Measurements from ENCODE around the gene KCNE4. TPM values are rescaled to one million over a fixed set of nuclear protein-coding genes. Genes with fewer than 3 reads are reported as not detected.

Gene KCNE4
- total RNA-seq, 4 donors from 2014 or later: 8.2 to 12.2 (median 8.7) TPM

DNA sequence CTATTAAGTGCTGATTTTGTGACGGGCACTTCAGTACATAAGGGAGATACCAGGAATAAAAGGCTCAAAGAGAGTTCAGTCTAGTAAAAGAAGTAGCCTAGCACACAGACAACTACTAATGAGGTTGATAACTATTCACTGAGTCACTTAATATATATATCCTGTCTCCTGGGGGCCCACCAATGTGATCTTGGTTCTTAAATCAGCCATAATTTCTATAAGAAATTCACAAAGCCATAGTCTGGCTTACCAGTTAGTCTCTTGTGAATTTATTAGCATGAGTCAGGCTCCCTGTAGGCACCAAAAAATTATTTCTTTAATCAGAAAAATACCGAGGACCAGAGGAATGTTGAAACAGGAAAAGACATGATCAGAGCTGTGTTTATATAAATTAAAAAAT, 10.4 kb downstream of the KCNE4 start:
- Histone ChIP-seq H3K4me3 (no peak overlapping the region), H3K9me3 (no peaks in the 10 kb centered on the region), H3K27me3 (no peaks in the 10 kb centered on the region), H3K4me1 (peaks cover 0 to 16% (median 5%) of the 10 kb centered on the region in 4 donors), H3K36me3 (no peaks in the 10 kb centered on the region), H3K27ac (peak overlapping the region in 2 of 4 donors; percentile 30 to 36)
- TF ChIP-seq POLR2A (IDR thresholded peaks at IDR 0.05): no peak
- TF ChIP-seq EP300 (IDR thresholded peaks at IDR 0.05): no peak
- WGBS, 2 donors: 39 to 44% methylated on average over 2 of the region's 2 CpGs
- DNase-seq (ENCODE audit: low spot score in 2 of 2): no peak

DNA sequence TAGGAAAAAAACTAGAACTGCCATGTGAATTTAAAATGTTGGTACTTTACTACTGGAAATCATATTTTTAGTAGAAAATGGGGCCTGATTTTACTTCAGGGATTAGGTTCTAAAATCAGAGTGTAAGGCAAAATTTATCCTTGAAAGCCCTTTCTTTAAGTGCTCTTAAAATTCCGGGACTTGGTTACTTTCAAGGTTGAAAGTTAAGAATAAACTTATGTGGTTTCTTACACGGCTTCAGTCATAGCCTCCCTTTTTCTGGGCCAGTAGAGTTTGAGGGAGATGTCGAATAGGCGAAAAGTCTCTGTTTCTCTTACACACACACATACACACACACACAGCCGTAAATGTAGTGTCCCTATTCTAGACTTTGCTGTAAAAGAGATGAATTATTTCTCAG, 13.1 kb downstream of the KCNE4 start:
- H3K27me3 ChIP-seq: no peaks in the 10 kb centered on the region
- no peak for DNase-seq (ENCODE audit: low spot score in 2 of 2)
- peak overlapping the region in 3 of 4 donors; percentile 2 to 71 (median 41) for H3K27ac ChIP-seq
- WGBS, 2 donors: 72 to 79% methylated on average over 5 of the region's 5 CpGs
- no peak for TF ChIP-seq CTCF (IDR thresholded peaks at IDR 0.05)
- no peak for TF ChIP-seq EP300 (IDR thresholded peaks at IDR 0.05)
- TF ChIP-seq POLR2A (IDR thresholded peaks at IDR 0.05): no peak
- H3K9me3 ChIP-seq: no peaks in the 10 kb centered on the region
- H3K4me3 ChIP-seq: no peak overlapping the region
- H3K36me3 ChIP-seq: no peaks in the 10 kb centered on the region
- H3K4me1 ChIP-seq: peaks cover 0 to 19% (median 6%) of the 10 kb centered on the region in 4 donors

GRCh38 chr2:223066721-223067120, 14.7 kb downstream of the KCNE4 start:
- peak overlapping the region in 3 of 4 donors; percentile 41 to 71 (median 44) for H3K27ac ChIP-seq
- no peaks in the 10 kb centered on the region for H3K9me3 ChIP-seq
- H3K36me3 ChIP-seq: no peaks in the 10 kb centered on the region
- 62 to 66% methylated on average over 5 of the region's 5 CpGs for WGBS, 2 donors
- H3K4me3 ChIP-seq: no peak overlapping the region
- no peak for TF ChIP-seq POLR2A (IDR thresholded peaks at IDR 0.05)
- no peak for DNase-seq (ENCODE audit: low spot score in 2 of 2)
- H3K27me3 ChIP-seq: no peaks in the 10 kb centered on the region
- peaks cover 0 to 19% (median 6%) of the 10 kb centered on the region in 4 donors for H3K4me1 ChIP-seq

DNA sequence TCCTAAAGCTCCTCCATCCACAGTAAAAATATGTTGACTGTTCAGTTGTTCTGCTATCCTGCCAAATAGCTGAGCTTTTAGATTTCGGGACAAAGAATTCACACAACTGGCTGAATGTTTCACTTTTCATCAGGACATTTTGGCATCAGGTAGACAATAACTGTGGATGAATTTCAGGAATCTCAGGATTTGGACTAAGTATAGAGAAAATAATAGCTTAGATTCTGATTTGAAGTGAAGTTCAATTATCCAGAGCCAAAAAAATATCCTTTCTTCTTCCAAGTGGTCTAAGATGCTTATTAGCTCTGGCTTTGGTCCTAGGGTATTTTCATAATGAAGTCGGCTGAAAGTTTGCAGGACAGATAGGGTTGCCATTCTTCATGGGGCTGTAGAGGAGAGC, 16.1 kb downstream of the KCNE4 start:
- Histone ChIP-seq H3K36me3 (no peaks in the 10 kb centered on the region), H3K9me3 (no peaks in the 10 kb centered on the region), H3K4me3 (no peak overlapping the region), H3K4me1 (peaks cover 0 to 22% (median 6%) of the 10 kb centered on the region in 4 donors), H3K27ac (peak overlapping the region in 3 of 4 donors; percentile 23 to 71 (median 41)), H3K27me3 (no peaks in the 10 kb centered on the region)
- DNase-seq (ENCODE audit: low spot score in 2 of 2): no peak
- WGBS, 2 donors: 21 to 31% methylated on average over 2 of the region's 2 CpGs
- TF ChIP-seq EP300 (IDR thresholded peaks at IDR 0.05) (no peak), CTCF (IDR thresholded peaks at IDR 0.05) (no peak), POLR2A (IDR thresholded peaks at IDR 0.05) (no peak)

DNA sequence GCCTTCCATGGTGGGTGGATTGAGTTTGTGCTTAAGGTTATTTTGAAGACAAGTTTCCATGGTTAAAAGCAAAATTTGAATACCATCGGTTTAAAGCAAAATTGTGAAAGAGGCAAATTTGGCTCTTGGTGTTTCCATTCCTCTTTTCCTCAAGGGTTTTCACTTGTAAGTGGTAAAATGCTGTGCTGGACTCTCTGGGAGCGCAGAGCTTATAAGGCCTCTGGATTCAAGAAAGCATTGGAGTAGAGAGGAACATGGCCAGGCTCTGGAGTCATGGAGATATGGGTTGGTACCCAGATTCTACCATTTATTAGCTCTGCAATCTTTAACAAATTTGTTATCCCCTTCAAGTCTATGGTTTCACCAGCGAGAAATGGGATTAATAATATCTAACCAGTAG, 17.5 kb downstream of the KCNE4 start:
- Histone ChIP-seq H3K27me3 (no peaks in the 10 kb centered on the region), H3K4me1 (peaks cover 0 to 17% (median 5%) of the 10 kb centered on the region in 4 donors), H3K27ac (peak overlapping the region in 1 of 4 donors; percentile 41), H3K36me3 (no peaks in the 10 kb centered on the region), H3K4me3 (no peak overlapping the region), H3K9me3 (no peaks in the 10 kb centered on the region)
- WGBS, 2 donors: 85 to 94% methylated on average over 3 of the region's 3 CpGs
- DNase-seq (ENCODE audit: low spot score in 2 of 2): no peak
- no peak for TF ChIP-seq CTCF (IDR thresholded peaks at IDR 0.05)
- TF ChIP-seq EP300 (IDR thresholded peaks at IDR 0.05): peak in 1 of 2 donors; percentile 14
- no peak for TF ChIP-seq POLR2A (IDR thresholded peaks at IDR 0.05)

DNA sequence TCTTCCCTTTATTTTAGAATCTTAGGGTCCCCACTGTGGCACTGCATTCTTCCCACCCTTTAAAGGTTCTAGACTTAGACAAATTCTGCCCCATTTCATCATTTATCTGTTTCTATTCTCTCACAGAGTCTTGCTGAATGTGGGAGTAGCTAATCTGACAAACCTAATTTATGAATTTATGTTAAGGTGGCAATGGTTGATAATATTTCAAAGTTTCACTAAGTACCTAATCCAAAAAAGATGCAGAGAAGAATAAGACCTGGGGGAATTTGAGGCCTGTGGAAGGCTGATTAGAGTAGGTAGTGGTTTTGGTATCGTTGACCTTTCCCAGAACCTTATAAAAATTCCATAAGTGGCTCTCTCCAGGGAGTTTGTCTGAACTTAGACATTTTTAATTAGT, 18.0 kb downstream of the KCNE4 start:
- TF ChIP-seq POLR2A (IDR thresholded peaks at IDR 0.05) (no peak), EP300 (IDR thresholded peaks at IDR 0.05) (no peak), CTCF (IDR thresholded peaks at IDR 0.05) (no peak)
- peak overlapping the region in 1 of 4 donors; percentile 41 for H3K27ac ChIP-seq
- WGBS, 2 donors: 91 to 100% methylated on average over 1 of the region's 1 CpG

More for the DNA sequence above, 18.0 kb downstream of the KCNE4 start:
- Histone ChIP-seq H3K27me3 (no peaks in the 10 kb centered on the region), H3K36me3 (no peaks in the 10 kb centered on the region), H3K4me1 (peaks cover 0 to 17% (median 4%) of the 10 kb centered on the region in 4 donors), H3K4me3 (no peak overlapping the region), H3K9me3 (no peaks in the 10 kb centered on the region)
- DNase-seq (ENCODE audit: low spot score in 2 of 2): no peak
